ENCODE measurements around the gene ATG4A.

DNA sequence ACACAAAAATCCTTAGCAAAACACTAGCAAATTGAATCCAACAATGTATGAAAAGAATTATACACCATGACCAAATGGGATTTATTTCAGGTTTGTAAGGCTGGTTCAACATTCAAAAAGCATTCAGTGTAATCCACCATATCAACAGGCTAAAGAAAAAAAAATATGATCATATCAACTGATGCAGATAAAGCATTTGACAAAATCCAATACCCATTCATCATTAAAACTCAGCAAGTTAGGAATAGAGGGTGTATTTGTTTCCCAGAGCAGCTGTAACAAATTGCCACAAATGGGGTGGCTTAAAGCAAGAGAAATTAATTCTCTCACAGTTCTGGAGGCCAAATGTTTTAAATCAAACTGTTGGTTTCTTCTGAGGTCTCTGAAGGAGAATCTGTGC lies 36.0 kb upstream of the ATG4A start:
- no peak for TF ChIP-seq EZH2 (IDR thresholded peaks at IDR 0.05)
- TF ChIP-seq POLR2AphosphoS5 (IDR thresholded peaks at IDR 0.05; ENCODE audit: borderline replicate concordance, low read depth, low read length): no peak
- no peak for TF ChIP-seq FOXP2 (optimal IDR thresholded peaks at IDR 0.05; ENCODE audit: control extremely low read depth, extremely low read length, insufficient read depth)

Measured in SK-N-MC (cell line).